ENCODE measurements around the gene MTERF2. TPM values are rescaled to one million over a fixed set of nuclear protein-coding genes. Genes with fewer than 3 reads are reported as not detected.

The MTERF2 gene
- total and polyA plus RNA-seq, 4 donors = 6.4 to 18.9 (median 13.7) TPM

DNA sequence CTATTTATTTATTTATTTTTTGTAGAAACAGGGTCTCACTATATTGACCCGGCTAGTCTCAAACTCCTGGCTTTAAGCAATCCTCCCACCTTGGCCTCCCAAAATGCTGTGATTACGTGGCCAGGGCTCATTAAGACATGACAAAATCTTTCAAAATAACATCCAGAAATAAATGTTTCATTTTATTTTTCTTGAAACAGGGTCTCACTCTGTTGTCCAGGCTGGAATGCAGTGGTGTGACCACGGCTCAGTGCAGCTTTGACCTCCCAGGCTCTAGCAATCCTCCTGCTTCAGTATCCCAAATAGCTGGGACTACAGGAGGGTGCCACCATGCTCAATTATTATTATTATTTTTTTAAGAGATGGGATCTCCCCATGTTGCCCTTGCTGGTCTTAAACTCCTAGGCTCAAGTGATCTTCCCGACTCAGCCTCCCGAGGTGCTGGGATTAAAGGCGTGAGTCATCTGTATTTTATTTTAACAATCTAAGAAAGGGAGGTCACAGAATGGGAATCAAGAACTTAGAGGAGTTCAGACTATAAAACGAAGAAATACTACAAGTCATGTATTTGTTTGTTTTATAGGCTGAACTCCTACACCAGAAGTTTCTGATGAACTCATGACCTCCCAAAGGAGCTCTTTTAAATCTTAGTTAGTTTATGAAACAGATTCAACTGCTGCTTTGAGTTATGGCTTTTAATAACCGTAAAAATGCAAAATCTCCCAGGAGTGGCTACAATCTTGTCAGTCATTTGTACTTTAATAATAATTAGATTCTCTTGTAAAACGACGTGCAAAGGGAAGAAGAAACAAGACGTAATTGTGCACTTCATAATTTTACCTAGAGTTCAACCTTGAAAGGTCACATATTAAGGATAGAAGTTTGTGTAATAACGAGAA, 33.3 kb downstream of the MTERF2 start (continued):
- TF ChIP-seq, protein P1, sequence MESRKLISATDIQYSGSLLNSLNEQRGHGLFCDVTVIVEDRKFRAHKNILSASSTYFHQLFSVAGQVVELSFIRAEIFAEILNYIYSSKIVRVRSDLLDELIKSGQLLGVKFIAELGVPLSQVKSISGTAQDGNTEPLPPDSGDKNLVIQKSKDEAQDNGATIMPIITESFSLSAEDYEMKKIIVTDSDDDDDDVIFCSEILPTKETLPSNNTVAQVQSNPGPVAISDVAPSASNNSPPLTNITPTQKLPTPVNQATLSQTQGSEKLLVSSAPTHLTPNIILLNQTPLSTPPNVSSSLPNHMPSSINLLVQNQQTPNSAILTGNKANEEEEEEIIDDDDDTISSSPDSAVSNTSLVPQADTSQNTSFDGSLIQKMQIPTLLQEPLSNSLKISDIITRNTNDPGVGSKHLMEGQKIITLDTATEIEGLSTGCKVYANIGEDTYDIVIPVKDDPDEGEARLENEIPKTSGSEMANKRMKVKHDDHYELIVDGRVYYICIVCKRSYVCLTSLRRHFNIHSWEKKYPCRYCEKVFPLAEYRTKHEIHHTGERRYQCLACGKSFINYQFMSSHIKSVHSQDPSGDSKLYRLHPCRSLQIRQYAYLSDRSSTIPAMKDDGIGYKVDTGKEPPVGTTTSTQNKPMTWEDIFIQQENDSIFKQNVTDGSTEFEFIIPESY (IDR thresholded peaks at IDR 0.05) = no peak
- TF ChIP-seq, protein P2, sequence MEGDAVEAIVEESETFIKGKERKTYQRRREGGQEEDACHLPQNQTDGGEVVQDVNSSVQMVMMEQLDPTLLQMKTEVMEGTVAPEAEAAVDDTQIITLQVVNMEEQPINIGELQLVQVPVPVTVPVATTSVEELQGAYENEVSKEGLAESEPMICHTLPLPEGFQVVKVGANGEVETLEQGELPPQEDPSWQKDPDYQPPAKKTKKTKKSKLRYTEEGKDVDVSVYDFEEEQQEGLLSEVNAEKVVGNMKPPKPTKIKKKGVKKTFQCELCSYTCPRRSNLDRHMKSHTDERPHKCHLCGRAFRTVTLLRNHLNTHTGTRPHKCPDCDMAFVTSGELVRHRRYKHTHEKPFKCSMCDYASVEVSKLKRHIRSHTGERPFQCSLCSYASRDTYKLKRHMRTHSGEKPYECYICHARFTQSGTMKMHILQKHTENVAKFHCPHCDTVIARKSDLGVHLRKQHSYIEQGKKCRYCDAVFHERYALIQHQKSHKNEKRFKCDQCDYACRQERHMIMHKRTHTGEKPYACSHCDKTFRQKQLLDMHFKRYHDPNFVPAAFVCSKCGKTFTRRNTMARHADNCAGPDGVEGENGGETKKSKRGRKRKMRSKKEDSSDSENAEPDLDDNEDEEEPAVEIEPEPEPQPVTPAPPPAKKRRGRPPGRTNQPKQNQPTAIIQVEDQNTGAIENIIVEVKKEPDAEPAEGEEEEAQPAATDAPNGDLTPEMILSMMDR (IDR thresholded peaks at IDR 0.05; ENCODE audit: low read depth, low read length, missing input control) = no peak

DNA sequence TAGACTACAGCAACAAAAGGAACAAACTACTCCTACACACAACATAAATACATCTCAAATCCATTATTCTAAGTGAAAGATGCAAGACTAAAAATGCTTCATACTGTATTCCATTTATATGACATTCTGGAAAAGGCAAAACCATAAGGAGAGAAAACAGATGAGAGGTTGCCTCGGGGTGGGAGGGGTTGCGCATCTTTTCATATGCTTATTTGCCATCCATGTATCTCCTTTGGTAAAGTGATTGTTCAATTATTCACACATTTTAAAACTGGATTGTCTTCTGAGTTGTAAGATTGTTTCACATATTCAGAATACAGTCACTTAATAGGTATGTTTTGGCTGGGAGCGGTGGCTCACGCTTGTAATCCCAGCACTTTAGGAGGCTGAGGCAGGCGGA, 36.4 kb downstream of the MTERF2 start:
- H3K4me3 ChIP-seq (ENCODE audit: low read depth in 1 of 3, low read length in 3 of 3) = no peak overlapping the region
- TF ChIP-seq NR2F2 (IDR thresholded peaks at IDR 0.05) (no peak), FOXA1 (IDR thresholded peaks at IDR 0.05) (no peak), YY1 (IDR thresholded peaks at IDR 0.05) (no peak), HNF4A (conservative IDR thresholded peaks at IDR 0.05) (no peak), TAF1 (conservative IDR thresholded peaks at IDR 0.05) (no peak), EGR1 (IDR thresholded peaks at IDR 0.05; ENCODE audit: low read depth in 2 of 2) (no peak), SP1 (IDR thresholded peaks at IDR 0.05) (no peak), JUND (IDR thresholded peaks at IDR 0.05) (no peak), HNF4G (IDR thresholded peaks at IDR 0.05) (no peak), FOXA2 (IDR thresholded peaks at IDR 0.05) (no peak), RAD21 (IDR thresholded peaks at IDR 0.05) (no peak), GABPA (IDR thresholded peaks at IDR 0.05 in 1 of 2, conservative IDR thresholded peaks at IDR 0.05 in 1 of 2) (no peak), RXRA (IDR thresholded peaks at IDR 0.05) (no peak)
- TF ChIP-seq, protein P3, sequence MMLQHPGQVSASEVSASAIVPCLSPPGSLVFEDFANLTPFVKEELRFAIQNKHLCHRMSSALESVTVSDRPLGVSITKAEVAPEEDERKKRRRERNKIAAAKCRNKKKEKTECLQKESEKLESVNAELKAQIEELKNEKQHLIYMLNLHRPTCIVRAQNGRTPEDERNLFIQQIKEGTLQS (IDR thresholded peaks at IDR 0.05) = no peak
- TF ChIP-seq, protein P2 (IDR thresholded peaks at IDR 0.05; ENCODE audit: low read depth, low read length, missing input control) = no peak
- TF ChIP-seq, protein P4, sequence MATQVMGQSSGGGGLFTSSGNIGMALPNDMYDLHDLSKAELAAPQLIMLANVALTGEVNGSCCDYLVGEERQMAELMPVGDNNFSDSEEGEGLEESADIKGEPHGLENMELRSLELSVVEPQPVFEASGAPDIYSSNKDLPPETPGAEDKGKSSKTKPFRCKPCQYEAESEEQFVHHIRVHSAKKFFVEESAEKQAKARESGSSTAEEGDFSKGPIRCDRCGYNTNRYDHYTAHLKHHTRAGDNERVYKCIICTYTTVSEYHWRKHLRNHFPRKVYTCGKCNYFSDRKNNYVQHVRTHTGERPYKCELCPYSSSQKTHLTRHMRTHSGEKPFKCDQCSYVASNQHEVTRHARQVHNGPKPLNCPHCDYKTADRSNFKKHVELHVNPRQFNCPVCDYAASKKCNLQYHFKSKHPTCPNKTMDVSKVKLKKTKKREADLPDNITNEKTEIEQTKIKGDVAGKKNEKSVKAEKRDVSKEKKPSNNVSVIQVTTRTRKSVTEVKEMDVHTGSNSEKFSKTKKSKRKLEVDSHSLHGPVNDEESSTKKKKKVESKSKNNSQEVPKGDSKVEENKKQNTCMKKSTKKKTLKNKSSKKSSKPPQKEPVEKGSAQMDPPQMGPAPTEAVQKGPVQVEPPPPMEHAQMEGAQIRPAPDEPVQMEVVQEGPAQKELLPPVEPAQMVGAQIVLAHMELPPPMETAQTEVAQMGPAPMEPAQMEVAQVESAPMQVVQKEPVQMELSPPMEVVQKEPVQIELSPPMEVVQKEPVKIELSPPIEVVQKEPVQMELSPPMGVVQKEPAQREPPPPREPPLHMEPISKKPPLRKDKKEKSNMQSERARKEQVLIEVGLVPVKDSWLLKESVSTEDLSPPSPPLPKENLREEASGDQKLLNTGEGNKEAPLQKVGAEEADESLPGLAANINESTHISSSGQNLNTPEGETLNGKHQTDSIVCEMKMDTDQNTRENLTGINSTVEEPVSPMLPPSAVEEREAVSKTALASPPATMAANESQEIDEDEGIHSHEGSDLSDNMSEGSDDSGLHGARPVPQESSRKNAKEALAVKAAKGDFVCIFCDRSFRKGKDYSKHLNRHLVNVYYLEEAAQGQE (IDR thresholded peaks at IDR 0.05) = no peak
- TF ChIP-seq, protein P1 (IDR thresholded peaks at IDR 0.05) = no peak
- TF ChIP-seq, protein P5, sequence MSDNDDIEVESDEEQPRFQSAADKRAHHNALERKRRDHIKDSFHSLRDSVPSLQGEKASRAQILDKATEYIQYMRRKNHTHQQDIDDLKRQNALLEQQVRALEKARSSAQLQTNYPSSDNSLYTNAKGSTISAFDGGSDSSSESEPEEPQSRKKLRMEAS (IDR thresholded peaks at IDR 0.05) = no peak
- no peak for DNase-seq (ENCODE audit: low spot score)
- H3K36me3 ChIP-seq (ENCODE audit: control insufficient read depth in 4 of 4, insufficient read depth in 3 of 4, low read depth in 1 of 4, low read length in 3 of 4) = no peaks in the 10 kb centered on the region
- WGBS = 99% methylated on average over 5 of the region's 5 CpGs
- peaks cover 0 to 6% (median 2%) of the 10 kb centered on the region in 4 donors for H3K4me1 ChIP-seq (ENCODE audit: control insufficient read depth in 4 of 4, insufficient read depth in 4 of 4, low read length in 3 of 4)
- H3K27me3 ChIP-seq (ENCODE audit: control insufficient read depth in 4 of 4, insufficient read depth in 4 of 4, low read length in 3 of 4) = no peaks in the 10 kb centered on the region
- peaks cover 0 to 2% (median 0%) of the 10 kb centered on the region in 4 donors for H3K9me3 ChIP-seq (ENCODE audit: control insufficient read depth in 4 of 4, low read length in 3 of 4)
- H3K27ac ChIP-seq (ENCODE audit: low read depth in 1 of 2, low read length in 2 of 2) = no peak overlapping the region
- no peak overlapping the region for H3K9ac ChIP-seq (ENCODE audit: low read depth in 1 of 2, low read length in 2 of 2)

All from liver (tissue), 9 donors.